ENCODE measurements around the gene ABCA4.

ABCA4 gene

DNA sequence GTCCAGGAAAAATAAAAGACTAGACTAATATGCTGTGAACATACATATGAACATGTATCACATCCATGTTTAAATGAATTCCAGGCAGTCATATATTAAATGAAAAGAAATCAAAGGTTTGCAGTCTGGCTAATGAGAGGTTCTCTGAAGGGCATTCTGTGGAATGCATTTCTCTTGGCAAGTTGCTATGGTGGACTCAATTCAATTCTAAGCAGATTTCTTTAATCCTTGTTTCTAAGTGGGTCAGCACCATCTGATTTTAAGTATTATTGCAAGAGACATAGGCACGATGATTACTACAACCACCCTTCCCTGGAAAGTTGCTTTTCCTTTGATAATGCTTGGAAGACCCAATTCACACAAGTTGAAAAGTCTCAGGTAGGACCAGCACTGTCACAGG is 23.9 kb upstream of the ABCA4 start:
- Histone ChIP-seq H3K9ac (ENCODE audit: low read length) (no peak overlapping the region), H3K9me3 (ENCODE audit: control insufficient read depth, low read depth, low read length) (no peaks in the 10 kb centered on the region), H3K4me1 (ENCODE audit: control insufficient read depth, low read depth, low read length) (peaks cover 4% of the 10 kb centered on the region), H3K4me3 (ENCODE audit: low read length) (no peak overlapping the region), H3K27ac (ENCODE audit: low read length) (no peak overlapping the region), H3K27me3 (ENCODE audit: control insufficient read depth, insufficient read depth, low read length) (no peaks in the 10 kb centered on the region), H3K36me3 (ENCODE audit: control insufficient read depth, low read depth, low read length) (no peaks in the 10 kb centered on the region)

DNA sequence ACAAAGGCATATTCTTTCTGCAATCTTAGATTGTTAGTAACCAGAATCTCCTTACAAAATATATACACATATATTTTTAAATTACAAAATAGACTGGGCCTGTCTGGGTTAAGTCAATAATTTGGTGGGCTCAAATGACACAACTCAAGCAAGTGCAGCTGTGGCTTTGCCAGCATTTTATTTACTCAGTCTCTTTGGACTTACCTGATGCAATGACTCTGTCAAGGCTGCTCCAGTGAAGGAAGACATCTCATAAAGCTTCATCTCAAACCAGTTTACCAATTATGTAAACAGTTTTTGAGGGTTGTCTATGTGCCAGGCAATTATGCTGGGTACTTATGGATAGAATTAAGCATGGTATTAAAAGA is 22.8 kb upstream of the ABCA4 start:
- H3K27ac ChIP-seq (ENCODE audit: low read length) = no peak overlapping the region

DNA sequence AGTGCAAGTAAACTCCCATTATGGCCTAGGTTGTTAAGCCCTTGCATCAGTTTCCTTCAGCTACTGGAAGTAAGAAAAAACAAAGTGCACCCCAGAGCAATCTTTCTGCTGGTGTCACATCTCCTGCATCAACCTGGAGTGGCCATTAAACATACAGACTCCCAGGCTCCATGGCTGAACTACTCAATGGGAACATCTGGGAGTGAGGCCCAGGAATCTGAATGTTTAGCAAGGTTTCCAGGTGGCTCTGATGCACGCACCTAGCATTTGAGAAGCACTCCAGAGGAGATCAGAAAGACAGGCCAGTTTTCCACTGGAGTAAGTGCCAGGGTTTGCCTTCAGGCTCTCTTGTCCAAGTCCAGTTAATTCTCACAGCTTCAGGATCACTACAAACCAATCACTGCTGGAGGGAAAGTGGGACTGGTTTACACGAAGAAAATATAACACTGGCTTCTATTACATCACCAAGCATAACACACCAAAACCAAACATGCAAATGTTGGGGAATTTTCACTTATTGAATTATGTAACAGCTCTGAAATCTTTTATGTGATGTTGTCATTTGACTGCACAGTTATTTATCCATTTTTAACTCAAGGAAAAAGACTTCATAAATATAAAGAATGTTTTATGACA is 22.3 kb upstream of the ABCA4 start:
- no peak overlapping the region for H3K27ac ChIP-seq (ENCODE audit: low read length)
- no peaks in the 10 kb centered on the region for H3K4me1 ChIP-seq (ENCODE audit: control insufficient read depth, low read depth, low read length)
- H3K36me3 ChIP-seq (ENCODE audit: control insufficient read depth, low read depth, low read length) = no peaks in the 10 kb centered on the region
- no peak overlapping the region for H3K9ac ChIP-seq (ENCODE audit: low read length)
- H3K4me3 ChIP-seq (ENCODE audit: low read length) = no peak overlapping the region
- H3K27me3 ChIP-seq (ENCODE audit: control insufficient read depth, insufficient read depth, low read length) = no peaks in the 10 kb centered on the region
- no peaks in the 10 kb centered on the region for H3K9me3 ChIP-seq (ENCODE audit: control insufficient read depth, low read depth, low read length)

More for the DNA sequence above, 22.8 kb upstream of the ABCA4 start:
- no peaks in the 10 kb centered on the region for H3K27me3 ChIP-seq (ENCODE audit: control insufficient read depth, insufficient read depth, low read length)
- no peaks in the 10 kb centered on the region for H3K4me1 ChIP-seq (ENCODE audit: control insufficient read depth, low read depth, low read length)
- no peak overlapping the region for H3K9ac ChIP-seq (ENCODE audit: low read length)
- no peaks in the 10 kb centered on the region for H3K36me3 ChIP-seq (ENCODE audit: control insufficient read depth, low read depth, low read length)
- no peaks in the 10 kb centered on the region for H3K9me3 ChIP-seq (ENCODE audit: control insufficient read depth, low read depth, low read length)
- no peak overlapping the region for H3K4me3 ChIP-seq (ENCODE audit: low read length)

DNA sequence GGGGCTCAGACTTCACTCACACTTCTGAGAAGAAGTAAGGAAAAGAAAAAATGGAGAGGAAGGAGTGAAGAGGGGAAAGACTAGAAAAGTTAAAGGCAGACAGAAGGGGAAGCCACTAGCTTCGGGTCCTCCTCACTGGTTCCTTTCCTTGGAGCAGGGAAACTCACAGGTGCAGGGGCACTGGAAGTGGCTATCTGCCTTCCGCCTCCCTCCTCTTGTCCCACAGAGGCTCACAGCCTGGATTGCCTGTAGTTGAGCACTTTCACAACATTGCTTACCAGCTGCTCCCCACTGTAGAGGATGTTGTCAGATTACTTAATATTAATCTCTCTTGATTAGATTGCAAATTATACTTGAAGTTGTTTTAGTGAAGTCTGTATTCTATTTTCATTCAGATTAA is 21.6 kb upstream of the ABCA4 start:
- H3K4me1 ChIP-seq (ENCODE audit: control insufficient read depth, low read depth, low read length) = no peaks in the 10 kb centered on the region
- H3K9ac ChIP-seq (ENCODE audit: low read length) = no peak overlapping the region
- no peak overlapping the region for H3K4me3 ChIP-seq (ENCODE audit: low read length)
- H3K27ac ChIP-seq (ENCODE audit: low read length) = no peak overlapping the region
- H3K36me3 ChIP-seq (ENCODE audit: control insufficient read depth, low read depth, low read length) = no peaks in the 10 kb centered on the region
- H3K9me3 ChIP-seq (ENCODE audit: control insufficient read depth, low read depth, low read length) = no peaks in the 10 kb centered on the region
- no peaks in the 10 kb centered on the region for H3K27me3 ChIP-seq (ENCODE audit: control insufficient read depth, insufficient read depth, low read length)

DNA sequence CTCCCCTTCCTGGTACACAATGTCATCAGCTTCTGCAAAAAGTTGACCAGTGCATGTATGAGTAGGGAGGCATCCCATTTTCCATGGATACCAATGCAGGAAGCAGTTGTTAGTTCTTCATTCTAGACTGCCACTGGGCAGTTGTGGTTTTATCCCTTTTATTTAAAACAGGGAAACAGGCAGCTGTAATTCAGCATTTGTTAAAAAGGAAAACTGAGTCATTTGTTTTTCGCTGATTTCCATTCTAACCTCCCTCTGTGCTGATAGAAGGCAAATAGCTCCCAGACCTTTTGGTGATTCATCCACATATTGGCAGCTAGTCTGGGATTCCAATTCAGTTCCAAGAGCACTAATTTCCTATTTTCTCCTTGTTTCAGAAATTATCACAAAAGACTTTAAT is 21.1 kb upstream of the ABCA4 start:
- Histone ChIP-seq H3K9me3 (ENCODE audit: control insufficient read depth, low read depth, low read length) (no peaks in the 10 kb centered on the region), H3K27ac (ENCODE audit: low read length) (no peak overlapping the region), H3K27me3 (ENCODE audit: control insufficient read depth, insufficient read depth, low read length) (no peaks in the 10 kb centered on the region), H3K4me1 (ENCODE audit: control insufficient read depth, low read depth, low read length) (no peaks in the 10 kb centered on the region), H3K36me3 (ENCODE audit: control insufficient read depth, low read depth, low read length) (no peaks in the 10 kb centered on the region), H3K9ac (ENCODE audit: low read length) (no peak overlapping the region), H3K4me3 (ENCODE audit: low read length) (no peak overlapping the region)

DNA sequence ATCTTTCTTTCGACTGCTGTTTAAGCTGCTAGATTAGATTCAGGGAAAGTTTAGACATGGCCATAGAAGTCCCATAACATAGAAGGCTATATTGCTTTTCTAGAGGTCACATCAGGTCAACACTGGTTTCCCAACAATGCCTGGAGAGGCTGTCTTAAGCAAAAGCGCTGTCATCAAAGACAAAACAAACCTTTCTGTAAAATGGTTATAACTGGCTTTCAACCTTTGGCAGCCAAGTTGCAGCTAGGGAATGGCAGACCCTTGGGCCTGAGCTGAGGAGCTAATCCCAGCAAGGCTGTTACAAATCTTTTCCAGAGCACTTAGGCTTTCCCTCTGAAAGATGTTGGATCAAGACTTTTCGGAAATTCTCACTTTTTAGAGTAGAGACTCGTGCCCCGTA is 11.2 kb upstream of the ABCA4 start:
- H3K27me3 ChIP-seq (ENCODE audit: control insufficient read depth, insufficient read depth, low read length) = no peaks in the 10 kb centered on the region
- peaks cover 8% of the 10 kb centered on the region for H3K9me3 ChIP-seq (ENCODE audit: control insufficient read depth, low read depth, low read length)
- H3K9ac ChIP-seq (ENCODE audit: low read length) = no peak overlapping the region
- H3K36me3 ChIP-seq (ENCODE audit: control insufficient read depth, low read depth, low read length) = no peaks in the 10 kb centered on the region
- H3K4me3 ChIP-seq (ENCODE audit: low read length) = no peak overlapping the region
- H3K4me1 ChIP-seq (ENCODE audit: control insufficient read depth, low read depth, low read length) = no peaks in the 10 kb centered on the region
- no peak overlapping the region for H3K27ac ChIP-seq (ENCODE audit: low read length)

DNA sequence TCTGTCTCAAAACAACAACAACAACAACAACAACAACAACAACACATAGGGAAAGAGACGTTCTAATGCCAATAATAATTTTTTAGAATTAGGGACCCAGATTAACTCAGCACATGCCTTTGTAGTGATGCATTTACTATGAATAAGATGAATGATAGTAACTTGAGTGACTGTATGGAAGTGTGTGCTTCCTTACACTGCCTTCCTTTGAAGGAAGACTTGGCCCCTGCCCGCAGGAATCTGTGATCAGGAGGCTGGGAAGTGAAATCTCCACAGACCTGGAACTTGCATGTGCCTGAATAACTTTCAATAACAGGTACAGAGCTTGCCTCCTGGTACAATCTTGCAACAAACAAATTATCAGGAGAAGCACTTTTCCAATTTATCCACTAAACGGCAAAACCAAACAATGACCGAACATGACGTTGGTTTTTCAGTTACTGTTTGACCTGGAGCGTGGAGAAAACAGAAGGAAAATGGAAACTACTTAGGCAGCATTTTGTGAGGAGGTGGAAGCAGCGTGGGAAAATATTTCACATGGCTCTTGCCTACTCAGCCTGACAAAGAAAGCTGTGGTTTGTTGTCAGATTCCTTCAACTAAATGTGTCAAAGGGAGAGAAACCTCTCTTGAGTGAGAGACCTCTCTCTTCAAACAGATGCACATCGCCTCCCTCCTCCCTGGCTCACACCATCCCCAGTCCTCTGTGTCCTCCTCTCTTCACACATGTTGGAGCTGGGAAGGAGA is 10.1 kb upstream of the ABCA4 start:
- Histone ChIP-seq H3K36me3 (ENCODE audit: control insufficient read depth, low read depth, low read length) (no peaks in the 10 kb centered on the region), H3K9ac (ENCODE audit: low read length) (no peak overlapping the region), H3K4me1 (ENCODE audit: control insufficient read depth, low read depth, low read length) (no peaks in the 10 kb centered on the region), H3K27ac (ENCODE audit: low read length) (no peak overlapping the region), H3K9me3 (ENCODE audit: control insufficient read depth, low read depth, low read length) (peaks cover 8% of the 10 kb centered on the region), H3K4me3 (ENCODE audit: low read length) (no peak overlapping the region), H3K27me3 (ENCODE audit: control insufficient read depth, insufficient read depth, low read length) (no peaks in the 10 kb centered on the region)

DNA sequence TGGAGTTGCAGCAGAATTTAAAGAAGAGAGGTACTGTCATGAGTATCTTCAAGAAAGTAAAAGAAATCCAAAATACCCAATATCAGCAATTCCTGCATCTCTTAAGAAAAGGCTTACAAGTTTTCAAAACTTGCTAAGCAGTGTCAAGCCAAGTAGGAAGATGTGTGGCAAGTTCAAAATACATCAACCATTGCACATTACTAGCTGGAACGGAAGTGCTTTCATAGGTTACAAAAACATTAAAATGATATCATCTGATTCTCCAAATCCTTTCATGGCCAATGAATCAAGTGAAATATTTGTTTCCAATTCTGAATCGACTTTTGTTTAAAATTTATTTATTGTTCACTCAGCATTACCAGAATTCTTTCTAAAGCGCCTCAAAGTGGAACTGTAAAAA is 5.7 kb upstream of the ABCA4 start:
- Histone ChIP-seq H3K9me3 (ENCODE audit: control insufficient read depth, low read depth, low read length) (no peaks in the 10 kb centered on the region), H3K4me1 (ENCODE audit: control insufficient read depth, low read depth, low read length) (no peaks in the 10 kb centered on the region), H3K9ac (ENCODE audit: low read length) (no peak overlapping the region), H3K4me3 (ENCODE audit: low read length) (no peak overlapping the region), H3K27me3 (ENCODE audit: control insufficient read depth, insufficient read depth, low read length) (no peaks in the 10 kb centered on the region), H3K27ac (ENCODE audit: low read length) (no peak overlapping the region), H3K36me3 (ENCODE audit: control insufficient read depth, low read depth, low read length) (no peaks in the 10 kb centered on the region)

DNA sequence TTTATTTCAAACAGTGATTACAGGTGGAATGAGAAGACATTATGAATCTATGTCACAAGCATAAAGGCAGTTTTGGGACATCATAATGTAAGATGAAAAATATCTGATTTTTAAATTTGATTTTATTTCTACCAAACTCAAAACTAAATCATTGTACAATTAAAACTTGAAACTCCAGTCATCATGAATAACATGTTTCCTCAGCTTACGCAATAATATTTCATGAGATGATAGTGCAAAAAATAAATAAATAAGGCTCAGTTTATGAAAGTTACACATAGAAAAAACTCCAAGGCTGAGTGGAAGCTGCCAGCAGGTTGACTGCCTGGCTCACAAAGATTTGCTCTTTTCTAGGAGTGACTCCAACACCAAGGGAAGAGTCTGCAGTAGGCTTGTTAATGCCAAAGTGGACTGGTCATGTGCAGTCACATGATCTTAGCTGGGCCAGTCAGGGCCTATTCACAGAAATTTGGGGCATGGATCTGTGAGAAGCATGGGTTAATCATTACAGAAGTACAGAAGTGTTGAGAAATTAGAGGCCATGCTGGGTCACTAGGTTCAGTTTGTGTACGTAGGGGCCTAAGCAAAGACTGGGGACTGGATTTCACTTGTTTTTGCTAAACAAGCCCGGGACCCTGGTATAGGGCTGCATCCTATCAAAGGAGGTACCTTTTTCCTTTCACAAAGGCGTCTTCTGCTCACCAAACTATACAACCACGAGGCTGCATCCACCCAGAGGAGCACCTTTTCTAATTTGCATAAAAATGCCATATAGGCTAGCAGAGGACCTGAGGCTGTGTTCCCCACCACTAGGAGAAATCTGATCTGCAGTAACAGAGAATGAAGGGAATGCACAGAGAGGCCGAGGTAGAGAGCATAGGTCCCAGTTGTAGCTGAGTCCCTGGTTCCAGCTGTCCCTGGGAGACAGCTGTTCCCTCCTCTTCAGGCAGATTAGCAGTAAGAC is 4.9 kb upstream of the ABCA4 start:
- H3K36me3 ChIP-seq (ENCODE audit: control insufficient read depth, low read depth, low read length) = no peaks in the 10 kb centered on the region
- H3K27ac ChIP-seq (ENCODE audit: low read length) = no peak overlapping the region
- H3K9me3 ChIP-seq (ENCODE audit: control insufficient read depth, low read depth, low read length) = no peaks in the 10 kb centered on the region
- H3K4me1 ChIP-seq (ENCODE audit: control insufficient read depth, low read depth, low read length) = no peaks in the 10 kb centered on the region
- H3K4me3 ChIP-seq (ENCODE audit: low read length) = no peak overlapping the region
- no peaks in the 10 kb centered on the region for H3K27me3 ChIP-seq (ENCODE audit: control insufficient read depth, insufficient read depth, low read length)
- H3K9ac ChIP-seq (ENCODE audit: low read length) = no peak overlapping the region

DNA sequence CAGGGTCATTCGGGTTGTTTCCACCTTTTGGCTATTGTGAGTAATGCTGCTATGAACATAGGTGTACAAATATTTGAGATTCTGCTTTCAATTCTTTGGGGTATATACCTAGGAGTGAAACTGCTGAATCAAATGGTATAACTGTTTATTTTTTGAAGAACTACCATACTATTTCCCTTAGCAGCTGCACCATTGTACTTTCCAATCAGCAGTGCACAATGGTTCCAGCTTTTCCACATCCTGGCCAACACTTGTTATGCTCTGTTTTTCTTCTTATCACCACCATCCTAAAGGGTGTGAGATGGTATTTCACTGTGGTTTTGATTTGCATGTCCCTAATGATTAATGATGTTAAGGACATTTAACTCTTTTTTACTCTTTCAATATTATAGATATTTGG is 3.6 kb upstream of the ABCA4 start:
- Histone ChIP-seq H3K4me1 (ENCODE audit: control insufficient read depth, low read depth, low read length) (peaks cover 9% of the 10 kb centered on the region), H3K27ac (ENCODE audit: low read length) (no peak overlapping the region), H3K9ac (ENCODE audit: low read length) (no peak overlapping the region), H3K27me3 (ENCODE audit: control insufficient read depth, insufficient read depth, low read length) (no peaks in the 10 kb centered on the region), H3K4me3 (ENCODE audit: low read length) (no peak overlapping the region), H3K36me3 (ENCODE audit: control insufficient read depth, low read depth, low read length) (no peaks in the 10 kb centered on the region), H3K9me3 (ENCODE audit: control insufficient read depth, low read depth, low read length) (no peaks in the 10 kb centered on the region)

DNA sequence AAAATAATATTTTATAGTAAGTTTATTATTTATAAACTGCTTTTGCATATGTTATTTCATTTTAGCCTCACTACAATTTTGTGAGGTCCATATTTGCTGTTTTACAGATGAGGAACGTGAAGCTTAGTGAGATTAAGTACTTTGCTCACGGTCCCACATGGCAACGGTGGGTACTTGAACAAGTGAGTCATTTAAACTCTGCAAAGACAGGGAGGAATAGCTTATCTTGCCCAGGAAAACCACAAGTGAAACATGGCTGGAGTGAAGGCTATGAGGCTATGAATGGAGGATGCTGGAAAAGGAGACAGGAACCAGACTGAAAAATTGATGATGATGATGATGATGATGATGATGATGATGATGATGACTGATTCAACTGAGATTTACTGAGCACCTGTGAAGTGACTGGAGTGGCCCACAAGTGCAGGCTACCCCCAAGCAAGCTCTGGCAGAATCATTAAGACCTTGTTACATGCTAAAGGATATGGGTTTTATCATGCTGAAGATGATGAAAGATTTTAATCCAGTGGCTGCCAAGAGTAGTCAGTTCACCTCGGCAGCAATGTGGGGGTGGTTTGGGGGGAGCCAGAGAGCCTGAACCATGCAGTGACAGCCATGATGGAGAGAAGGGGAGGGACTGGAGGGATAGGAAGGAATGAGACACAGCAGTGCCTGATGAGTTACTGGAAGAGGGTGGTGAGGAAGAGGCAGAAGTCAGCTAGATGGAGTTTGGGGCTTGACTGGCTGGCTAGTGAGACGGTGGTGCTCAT is 1.4 kb upstream of the ABCA4 start:
- Histone ChIP-seq H3K27ac (ENCODE audit: low read length) (no peak overlapping the region), H3K36me3 (ENCODE audit: control insufficient read depth, low read depth, low read length) (no peaks in the 10 kb centered on the region), H3K9ac (ENCODE audit: low read length) (no peak overlapping the region), H3K4me1 (ENCODE audit: control insufficient read depth, low read depth, low read length) (peaks cover 13% of the 10 kb centered on the region), H3K27me3 (ENCODE audit: control insufficient read depth, insufficient read depth, low read length) (no peaks in the 10 kb centered on the region), H3K4me3 (ENCODE audit: low read length) (no peak overlapping the region), H3K9me3 (ENCODE audit: control insufficient read depth, low read depth, low read length) (no peaks in the 10 kb centered on the region)

Measured in iPS-18a (cell line).